GM10266 (cell line): ENCODE data around the gene ONECUT3.

Experiments used
- DNase-seq: peaks from one replicate; pipeline ENCODE4 v3.0.0; 2012; ENCODE audit errors: extremely low spot score
- TF ChIP-seq, protein P1 (sequence below): IDR thresholded peaks from 2 replicates; pipeline ENCODE4 v1.5.1; 2012; ENCODE audit warnings: mild to moderate bottlenecking, low read depth; ENCODE audit not compliant: control insufficient read depth, insufficient read depth; ENCODE audit errors: missing control alignments

The ONECUT3 gene

DNA sequence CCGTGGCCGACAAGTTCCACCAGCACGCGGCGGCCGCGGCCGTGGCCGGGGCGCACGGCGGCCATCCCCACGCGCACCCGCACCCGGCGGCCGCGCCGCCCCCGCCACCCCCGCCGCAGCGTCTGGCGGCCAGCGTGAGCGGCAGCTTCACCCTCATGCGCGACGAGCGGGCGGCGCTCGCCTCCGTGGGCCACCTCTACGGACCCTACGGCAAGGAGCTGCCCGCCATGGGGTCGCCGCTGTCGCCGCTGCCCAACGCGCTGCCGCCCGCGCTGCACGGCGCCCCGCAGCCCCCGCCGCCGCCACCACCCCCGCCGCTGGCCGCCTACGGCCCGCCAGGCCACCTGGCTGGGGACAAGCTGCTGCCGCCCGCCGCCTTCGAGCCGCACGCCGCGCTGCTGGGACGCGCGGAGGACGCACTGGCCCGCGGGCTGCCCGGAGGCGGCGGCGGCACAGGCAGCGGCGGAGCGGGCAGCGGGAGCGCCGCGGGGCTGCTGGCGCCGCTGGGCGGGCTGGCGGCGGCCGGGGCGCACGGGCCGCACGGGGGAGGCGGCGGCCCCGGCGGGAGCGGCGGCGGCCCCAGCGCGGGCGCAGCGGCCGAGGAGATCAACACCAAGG, 821 bp downstream of the ONECUT3 start:
- TF ChIP-seq, protein P1, sequence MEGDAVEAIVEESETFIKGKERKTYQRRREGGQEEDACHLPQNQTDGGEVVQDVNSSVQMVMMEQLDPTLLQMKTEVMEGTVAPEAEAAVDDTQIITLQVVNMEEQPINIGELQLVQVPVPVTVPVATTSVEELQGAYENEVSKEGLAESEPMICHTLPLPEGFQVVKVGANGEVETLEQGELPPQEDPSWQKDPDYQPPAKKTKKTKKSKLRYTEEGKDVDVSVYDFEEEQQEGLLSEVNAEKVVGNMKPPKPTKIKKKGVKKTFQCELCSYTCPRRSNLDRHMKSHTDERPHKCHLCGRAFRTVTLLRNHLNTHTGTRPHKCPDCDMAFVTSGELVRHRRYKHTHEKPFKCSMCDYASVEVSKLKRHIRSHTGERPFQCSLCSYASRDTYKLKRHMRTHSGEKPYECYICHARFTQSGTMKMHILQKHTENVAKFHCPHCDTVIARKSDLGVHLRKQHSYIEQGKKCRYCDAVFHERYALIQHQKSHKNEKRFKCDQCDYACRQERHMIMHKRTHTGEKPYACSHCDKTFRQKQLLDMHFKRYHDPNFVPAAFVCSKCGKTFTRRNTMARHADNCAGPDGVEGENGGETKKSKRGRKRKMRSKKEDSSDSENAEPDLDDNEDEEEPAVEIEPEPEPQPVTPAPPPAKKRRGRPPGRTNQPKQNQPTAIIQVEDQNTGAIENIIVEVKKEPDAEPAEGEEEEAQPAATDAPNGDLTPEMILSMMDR: no peak

DNA sequence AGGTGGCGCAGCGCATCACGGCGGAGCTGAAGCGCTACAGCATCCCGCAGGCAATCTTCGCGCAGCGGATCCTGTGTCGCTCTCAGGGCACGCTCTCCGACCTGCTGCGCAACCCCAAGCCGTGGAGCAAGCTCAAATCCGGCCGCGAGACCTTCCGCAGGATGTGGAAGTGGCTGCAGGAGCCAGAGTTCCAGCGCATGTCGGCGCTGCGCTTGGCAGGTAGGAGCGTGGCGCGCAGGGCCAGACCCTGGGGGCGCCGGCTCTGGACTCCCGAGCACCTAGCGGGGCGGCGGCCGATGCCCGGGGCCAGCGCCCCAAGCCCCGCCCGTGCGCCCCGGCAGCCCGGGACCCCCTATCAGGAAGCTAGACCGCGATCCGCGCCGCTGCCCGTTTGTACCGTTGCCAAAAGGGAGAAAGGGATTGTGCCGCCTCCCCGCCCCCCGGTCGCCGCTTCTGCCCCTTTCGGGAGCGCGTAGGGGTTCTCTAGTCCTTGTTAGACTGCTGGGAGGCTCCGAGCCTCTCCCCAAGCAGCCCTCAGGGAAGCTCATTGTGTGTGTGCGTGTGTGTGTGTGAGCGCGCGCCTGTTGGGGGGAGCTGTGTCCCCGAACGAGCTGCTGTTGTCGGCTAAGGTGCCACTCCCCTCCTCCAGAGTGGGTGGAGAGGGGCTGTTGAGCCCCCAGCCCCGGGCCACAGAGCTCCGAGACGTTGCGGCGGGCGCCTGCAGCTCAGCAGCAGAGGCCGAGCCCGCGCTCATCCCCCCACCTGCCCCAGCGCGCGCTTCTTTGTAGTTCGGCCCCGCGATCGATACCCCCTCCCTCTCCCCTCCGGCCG, 1.5 kb downstream of the ONECUT3 start:
- no peak for DNase-seq
- TF ChIP-seq, protein P1: no peak

More for the DNA sequence above, 821 bp downstream of the ONECUT3 start:
- DNase-seq: no peak

DNA sequence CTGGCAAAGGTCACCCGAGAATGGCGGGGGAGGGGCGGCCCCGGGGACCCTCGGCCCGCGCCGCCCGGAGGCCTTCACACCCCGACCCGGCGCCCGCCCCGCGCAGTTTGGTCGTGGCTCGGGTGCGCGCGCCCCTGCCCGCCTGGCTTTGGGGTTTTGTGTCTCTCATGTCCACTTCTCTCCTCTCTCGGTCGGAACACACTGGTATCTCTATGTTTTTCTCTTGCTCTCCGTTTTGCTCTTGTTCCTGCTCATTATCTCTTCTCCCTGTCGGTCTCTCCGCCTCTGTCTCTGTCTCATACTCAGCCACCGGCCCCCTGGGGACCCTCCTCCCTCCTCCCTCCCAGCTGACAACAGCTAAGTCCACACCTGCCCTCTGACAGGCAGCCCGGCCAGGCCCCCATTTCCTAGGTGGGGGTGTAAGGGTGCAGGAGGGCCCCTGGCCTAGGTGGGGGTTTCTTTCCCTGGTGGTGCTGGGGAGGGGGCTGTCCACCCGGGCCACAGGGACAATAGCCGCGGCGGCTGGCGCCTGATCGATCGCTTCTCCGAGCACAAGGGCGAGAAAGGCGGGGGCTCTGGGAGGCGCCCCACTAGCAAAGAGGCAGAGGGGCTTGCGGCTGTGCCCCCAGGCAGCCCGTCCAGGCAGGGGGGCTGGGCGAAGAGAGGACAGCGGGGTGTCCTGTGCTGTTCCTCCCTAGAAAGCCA, 2.3 kb downstream of the ONECUT3 start:
- no peak for DNase-seq
- TF ChIP-seq, protein P1: no peak

DNA sequence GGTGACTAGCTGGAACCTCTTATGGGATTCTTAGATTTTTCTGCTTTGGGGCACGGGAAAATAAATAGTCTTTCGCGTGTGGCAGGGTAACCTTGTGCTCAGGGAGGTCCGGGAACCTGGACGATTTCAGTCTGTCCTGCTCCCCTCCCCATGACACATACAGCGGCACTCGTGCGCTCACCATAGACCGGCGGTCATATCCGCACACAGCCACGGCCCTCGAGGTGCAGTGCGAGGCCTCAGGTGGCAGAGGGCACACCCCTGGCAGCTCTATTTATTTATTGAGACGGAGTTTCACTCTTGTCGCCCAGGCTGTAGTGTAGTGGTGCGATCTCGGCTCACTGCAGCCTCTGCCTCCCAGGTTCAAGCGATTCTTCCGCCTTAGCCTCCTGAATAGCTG, 3.0 kb downstream of the ONECUT3 start:
- DNase-seq: no peak
- TF ChIP-seq, protein P1: no peak

DNA sequence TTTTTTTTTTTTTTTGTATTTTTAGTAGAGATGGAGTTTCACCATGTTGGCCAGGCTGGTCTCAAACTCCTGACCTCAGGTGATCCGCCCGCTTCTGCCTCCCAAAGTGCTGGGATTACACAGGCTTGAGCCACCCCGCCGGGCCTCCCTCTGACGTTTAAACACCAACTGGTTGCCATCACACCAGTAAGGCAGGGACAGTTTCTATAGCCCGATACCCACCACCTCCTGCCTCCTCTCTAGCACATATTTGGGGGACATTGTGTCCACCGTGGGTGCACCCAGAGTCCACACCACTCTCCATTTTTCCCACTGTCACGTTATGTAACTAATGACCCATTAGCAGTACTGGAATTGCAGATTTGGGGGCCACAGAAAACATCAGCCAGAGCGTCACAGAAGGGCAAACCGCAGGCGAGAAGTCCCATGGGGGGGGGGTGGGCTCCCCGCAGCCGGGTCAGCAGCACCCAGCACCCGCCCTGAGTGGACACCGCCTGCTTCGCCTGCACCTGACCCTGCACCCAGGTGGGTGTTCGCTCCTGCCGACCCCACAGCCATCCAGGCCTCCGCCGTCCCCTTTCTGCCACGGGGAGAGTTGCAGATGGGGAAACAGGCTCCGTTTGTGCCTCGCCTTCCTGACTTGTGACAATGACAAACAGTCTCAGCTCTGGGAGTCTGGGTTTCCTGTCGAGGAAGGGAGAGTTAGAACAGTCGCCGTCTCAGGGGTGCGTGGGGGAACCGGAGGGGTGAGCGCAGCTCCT, 3.6 kb downstream of the ONECUT3 start:
- TF ChIP-seq, protein P1: no peak
- no peak for DNase-seq

DNA sequence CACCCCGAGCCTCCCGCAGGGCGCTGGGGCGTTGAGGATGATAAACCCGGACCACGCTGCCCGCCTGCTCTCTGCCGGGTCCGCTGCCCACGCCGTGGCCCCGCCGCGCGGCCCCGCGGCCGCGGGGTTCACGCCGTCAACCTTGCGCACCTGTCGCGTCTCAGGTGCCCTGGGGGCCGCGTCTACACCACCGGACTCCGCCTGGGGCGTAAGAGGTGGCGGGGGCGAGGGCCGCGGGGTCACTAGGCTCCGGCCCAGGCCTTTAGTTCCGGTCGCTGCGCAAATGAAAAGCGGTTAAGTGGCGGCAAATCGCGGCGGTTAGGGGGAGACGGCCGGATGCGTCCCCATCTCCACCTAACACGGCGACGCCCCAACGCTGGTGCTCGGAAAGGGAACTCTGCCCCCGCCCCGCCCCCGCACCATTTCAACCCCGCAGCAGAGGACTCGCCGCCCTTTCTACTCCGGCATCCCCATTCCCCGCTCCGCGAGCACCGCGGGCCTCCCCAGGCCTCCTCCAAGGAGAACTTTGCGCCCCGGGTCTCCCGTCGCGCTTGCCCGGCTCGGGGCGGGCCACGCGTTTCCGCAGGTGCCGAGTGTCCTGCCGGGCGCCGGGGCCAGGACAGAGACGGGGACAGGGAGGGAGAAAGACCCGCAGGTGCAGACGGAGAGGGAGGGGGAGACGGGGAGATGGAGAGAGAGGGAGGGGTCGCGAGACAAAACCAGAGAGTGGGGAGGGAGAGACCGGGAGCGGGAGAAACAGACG, 4.3 kb downstream of the ONECUT3 start:
- no peak for DNase-seq
- TF ChIP-seq, protein P1: no peak
